AG10803 (cell line): Measurements from ENCODE around the gene IRF1.
"Not testable (repeated sequence)": the region's sequence is repeated elsewhere in the genome, so short reads cannot be mapped to it uniquely, and the experiment has no call there.

Source experiments
- DNase-seq: peaks from one replicate; pipeline ENCODE4 v3.0.0; 2010; ENCODE audit warnings: low read depth
- H3K4me3 ChIP-seq: 2 replicates; pipeline ENCODE4 v1.5.1; 2011; ENCODE audit warnings: mild to moderate bottlenecking, low read length, control low read depth
- TF ChIP-seq, protein P1 (sequence below): conservative IDR thresholded peaks from 2 replicates; pipeline ENCODE4 v1.5.1; 2011; ENCODE audit warnings: mild to moderate bottlenecking, low read length, control low read depth, inconsistent platforms

Gene IRF1

DNA sequence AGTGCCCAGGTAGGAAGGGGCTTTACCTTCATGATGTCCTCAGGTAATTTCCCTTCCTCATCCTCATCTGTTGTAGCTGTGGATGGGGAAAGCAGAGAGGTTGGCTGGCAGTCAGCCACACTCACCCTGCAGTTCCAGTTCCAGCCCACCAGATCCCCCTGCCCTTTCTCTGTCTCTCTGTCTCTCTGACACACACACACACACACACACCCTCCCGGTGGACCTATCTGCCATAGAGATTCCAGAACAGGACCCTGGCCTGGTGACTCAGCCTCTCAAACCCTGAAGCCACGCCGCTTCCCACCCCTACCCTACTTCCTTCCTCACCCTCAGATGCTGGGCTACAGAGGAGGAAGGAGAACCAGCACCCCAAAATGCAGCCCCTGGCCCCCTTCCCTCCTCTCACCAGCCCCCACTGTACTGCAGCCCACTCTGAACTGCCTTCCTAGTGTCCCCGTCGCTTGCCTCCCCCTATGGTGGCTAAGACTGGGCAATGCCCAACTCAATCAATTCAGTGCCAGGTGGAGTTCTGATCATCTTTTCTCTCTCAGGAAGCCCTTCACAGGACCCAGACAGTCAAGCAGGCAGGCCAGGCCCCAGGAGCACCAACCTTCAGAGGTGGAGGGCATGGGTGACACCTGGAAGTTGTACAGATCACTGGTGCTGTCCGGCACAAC lies 4.8 kb downstream of the IRF1 start:
- TF ChIP-seq, protein P1, sequence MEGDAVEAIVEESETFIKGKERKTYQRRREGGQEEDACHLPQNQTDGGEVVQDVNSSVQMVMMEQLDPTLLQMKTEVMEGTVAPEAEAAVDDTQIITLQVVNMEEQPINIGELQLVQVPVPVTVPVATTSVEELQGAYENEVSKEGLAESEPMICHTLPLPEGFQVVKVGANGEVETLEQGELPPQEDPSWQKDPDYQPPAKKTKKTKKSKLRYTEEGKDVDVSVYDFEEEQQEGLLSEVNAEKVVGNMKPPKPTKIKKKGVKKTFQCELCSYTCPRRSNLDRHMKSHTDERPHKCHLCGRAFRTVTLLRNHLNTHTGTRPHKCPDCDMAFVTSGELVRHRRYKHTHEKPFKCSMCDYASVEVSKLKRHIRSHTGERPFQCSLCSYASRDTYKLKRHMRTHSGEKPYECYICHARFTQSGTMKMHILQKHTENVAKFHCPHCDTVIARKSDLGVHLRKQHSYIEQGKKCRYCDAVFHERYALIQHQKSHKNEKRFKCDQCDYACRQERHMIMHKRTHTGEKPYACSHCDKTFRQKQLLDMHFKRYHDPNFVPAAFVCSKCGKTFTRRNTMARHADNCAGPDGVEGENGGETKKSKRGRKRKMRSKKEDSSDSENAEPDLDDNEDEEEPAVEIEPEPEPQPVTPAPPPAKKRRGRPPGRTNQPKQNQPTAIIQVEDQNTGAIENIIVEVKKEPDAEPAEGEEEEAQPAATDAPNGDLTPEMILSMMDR = no peak
- no peak overlapping the region for H3K4me3 ChIP-seq
- no peak for DNase-seq

DNA sequence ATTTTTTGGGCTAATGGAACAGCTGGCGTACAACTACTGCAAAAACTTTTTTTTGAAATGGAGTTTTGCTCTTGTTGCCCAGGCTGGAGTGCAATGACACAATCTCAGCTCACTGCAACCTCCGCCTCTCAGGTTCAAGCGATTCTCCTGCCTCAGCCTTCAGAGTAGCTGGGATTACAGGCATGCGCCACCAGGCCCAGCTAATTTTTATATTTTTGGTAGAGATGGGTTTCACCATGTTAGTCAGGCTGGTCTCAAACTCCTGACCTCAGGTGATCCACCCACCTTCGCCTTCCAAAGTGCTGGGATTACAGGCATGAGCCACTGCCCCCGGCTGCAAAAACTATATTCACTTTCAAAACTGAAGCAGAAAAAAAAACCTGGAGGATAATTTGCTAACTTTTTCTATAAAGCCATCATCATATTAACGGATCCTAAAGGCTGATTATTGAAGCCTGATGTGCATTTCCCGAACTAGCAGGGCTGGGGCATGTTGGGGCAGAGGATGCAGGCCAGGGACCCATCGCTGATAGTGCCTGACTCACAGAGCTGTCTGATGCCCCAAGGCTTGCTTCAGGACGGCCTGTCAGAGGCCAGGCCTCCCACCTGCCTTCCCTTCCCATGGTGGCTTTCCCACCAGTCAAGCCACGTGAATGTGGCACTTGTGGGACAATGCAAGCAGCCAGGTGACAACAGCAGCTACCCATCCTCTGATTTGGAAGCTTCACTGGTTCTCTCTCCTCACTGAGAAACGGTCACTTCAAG lies 5.5 kb downstream of the IRF1 start:
- DNase-seq, H3K4me3 ChIP-seq: not testable (repeated sequence)

DNA sequence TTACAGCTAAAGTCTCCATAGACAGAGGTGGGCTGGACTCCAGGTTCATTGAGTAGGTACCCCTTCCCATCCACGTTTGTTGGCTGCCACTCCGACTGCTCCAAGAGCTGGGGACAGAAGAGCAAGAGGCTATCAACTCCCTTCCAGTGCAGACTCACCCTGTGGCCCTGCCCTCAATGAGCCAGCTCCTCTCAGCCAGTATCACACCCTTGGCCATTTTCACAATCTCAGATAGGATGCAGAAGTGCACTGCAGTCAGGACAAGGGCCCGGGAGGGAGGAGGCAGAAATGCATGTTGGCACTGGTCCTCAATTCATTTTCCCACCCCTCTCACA lies 6.2 kb downstream of the IRF1 start:
- TF ChIP-seq, protein P1 = no peak
- DNase-seq = no peak
- no peak overlapping the region for H3K4me3 ChIP-seq

DNA sequence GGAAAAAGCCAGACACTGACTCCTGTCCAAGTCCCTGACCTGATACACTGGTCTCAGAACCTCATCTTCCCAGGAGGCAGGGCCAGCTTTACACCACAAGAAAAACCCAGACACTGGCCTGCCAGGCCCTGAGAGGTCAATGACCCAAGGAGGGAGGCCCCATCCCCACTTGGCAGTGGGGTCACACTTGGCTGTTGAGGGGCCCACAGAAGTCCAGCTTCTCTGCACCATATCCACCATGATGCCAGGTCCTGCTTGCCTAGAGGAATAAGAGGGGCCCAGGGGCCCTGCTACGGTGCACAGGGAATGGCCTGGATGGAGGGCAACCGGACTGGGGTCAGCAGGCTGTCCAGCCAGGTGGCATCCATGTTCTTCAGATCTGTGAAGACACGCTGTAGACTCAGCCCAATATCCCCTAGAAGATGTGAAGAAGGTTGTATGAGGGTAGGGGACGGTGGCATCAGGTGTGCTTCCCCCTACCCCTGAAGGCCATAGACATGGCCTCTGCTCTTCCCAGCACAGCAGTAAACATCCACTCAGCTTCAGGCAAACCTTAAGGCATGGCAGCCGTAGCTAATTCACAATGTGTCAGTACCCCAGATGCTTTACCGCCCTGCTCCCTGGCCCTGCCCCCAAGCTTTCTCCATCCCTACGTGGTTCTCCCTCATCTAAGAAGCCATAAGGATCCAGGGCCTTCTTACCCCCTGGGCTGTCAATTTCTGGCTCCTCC lies 6.7 kb downstream of the IRF1 start:
- no peak overlapping the region for H3K4me3 ChIP-seq
- DNase-seq = no peak
- TF ChIP-seq, protein P1 = no peak

DNA sequence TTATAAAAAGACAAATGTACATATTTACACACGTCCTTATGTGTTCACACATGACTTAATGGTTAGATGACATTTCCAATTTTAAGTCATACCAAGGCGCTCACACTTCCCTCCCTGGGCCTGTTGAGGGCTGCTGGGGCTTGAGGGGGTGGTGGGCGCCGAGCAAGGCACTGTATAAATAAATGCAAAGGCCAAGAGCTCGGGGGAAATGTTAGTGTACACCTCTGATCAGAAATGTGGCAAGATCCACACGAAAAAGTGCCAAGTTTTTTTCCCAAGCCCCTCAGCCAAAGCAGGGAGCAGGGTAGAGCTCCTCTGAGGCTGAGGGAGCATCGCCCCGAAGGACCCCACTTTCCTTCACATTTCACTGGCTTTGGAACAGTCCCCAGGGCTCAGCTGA lies 7.5 kb downstream of the IRF1 start:
- TF ChIP-seq, protein P1 = no peak
- no peak overlapping the region for H3K4me3 ChIP-seq
- no peak for DNase-seq

DNA sequence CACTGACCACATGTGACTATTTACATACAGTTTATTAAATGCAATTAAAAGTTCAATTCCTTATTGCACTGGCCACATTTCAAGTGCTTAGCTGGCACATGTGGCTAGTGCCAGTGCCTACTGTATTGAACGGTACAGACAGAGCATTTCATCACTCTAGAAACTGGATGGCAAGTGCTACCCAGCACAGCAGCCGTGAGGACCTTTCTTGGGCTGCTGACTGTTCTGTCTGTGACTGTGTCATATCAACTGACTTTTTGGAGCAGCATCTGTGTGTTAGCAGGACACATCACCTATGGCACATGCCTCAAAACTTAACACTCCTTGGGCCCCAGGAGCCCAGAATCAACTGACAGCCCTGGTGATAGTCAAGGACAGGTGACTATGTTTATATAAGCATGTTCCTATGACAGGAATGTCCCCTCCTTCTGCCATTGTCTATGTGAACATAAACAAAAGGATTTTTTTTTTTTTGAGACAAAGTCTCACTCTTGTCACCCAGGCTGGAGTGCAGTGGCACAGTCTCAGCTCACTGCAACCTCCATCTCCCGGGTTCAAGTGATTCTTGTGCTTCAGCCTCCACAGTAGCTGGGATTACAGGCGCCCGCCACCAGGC lies 8.9 kb downstream of the IRF1 start:
- no peak overlapping the region for H3K4me3 ChIP-seq
- DNase-seq = no peak
- TF ChIP-seq, protein P1 = no peak

DNA sequence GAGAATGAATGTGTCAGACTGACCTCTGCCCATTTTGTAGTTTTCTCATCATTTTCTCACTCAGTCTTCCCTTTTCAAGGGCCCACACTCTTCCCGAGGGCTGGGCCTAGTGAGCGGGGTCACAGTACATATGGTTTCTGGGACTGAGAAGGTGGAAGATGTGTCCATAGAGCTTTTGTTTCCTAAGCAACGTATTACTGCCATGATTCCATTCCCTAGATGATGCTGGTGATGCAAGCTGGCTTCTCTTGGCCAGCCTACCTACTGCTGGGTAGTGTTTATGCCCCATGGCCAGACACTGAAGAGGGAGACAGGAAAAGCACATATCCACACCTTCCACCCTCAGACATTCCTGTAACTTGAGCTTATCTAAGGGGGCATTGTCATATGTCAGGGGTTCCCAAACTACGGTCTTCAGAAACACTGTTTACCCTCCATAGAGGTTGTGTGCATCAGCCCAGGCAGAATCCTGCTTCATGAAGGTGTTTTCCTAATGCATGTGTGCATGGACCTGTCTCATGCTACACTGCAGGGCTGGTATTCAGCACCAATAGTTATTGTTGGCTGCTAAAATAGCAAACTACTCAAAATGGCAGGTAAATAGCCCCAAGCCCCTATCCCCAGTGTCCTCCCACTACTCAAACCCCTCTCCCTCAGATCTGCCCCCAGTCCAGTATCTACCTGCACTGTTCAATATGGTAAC lies 9.5 kb downstream of the IRF1 start:
- no peak for DNase-seq
- no peak overlapping the region for H3K4me3 ChIP-seq
- TF ChIP-seq, protein P1 = no peak
